Measurements from ENCODE around the gene ASB3. TPM values are rescaled to one million over a fixed set of nuclear protein-coding genes. Genes with fewer than 3 reads are reported as not detected.
"Not testable (repeated sequence)": the region's sequence is repeated elsewhere in the genome, so short reads cannot be mapped to it uniquely, and the experiment has no call there.

Gene ASB3
- total RNA-seq, 1 donor from 2014 or later, result 36.6 TPM

- TF ChIP-seq CTCF (IDR thresholded peaks at IDR 0.05; ENCODE audit: unreplicated experiment), result no peak
- Mint-ChIP-seq H3K4me1 (peaks cover 10% of the 10 kb centered on the region), H3K4me3 (no peak overlapping the region), H3K9me3 (peaks cover 31% of the 10 kb centered on the region), H3K27ac (no peak overlapping the region), H3K27me3 (ENCODE audit: low read depth) (no peaks in the 10 kb centered on the region), H3K36me3 (peaks cover 40% of the 10 kb centered on the region)
- no peak for DNase-seq (ENCODE audit: low spot score in 2 of 2, unreplicated experiment in 2 of 2)
Measured at GRCh38 chr2:53668624-53669026, 118.1 kb downstream of the ASB3 start.

GRCh38 chr2:53667130-53667529, 119.6 kb downstream of the ASB3 start:
- H3K4me1 Mint-ChIP-seq; H3K27ac Mint-ChIP-seq; H3K27me3 Mint-ChIP-seq (ENCODE audit: low read depth); H3K4me3 Mint-ChIP-seq; DNase-seq (ENCODE audit: low spot score in 2 of 2, unreplicated experiment in 2 of 2): not testable (repeated sequence)
- peaks cover 50% of the 10 kb centered on the region for H3K36me3 Mint-ChIP-seq
- H3K9me3 Mint-ChIP-seq, result peaks cover 38% of the 10 kb centered on the region

GRCh38 chr2:53660886-53661285, 125.9 kb downstream of the ASB3 start:
- Mint-ChIP-seq H3K36me3 (peaks cover 33% of the 10 kb centered on the region), H3K27me3 (ENCODE audit: low read depth) (no peaks in the 10 kb centered on the region), H3K27ac (no peak overlapping the region), H3K4me1 (no peaks in the 10 kb centered on the region), H3K9me3 (peaks cover 20% of the 10 kb centered on the region), H3K4me3 (no peak overlapping the region)
- no peak for TF ChIP-seq CTCF (IDR thresholded peaks at IDR 0.05; ENCODE audit: unreplicated experiment)
- no peak for DNase-seq (ENCODE audit: low spot score in 2 of 2, unreplicated experiment in 2 of 2)

- not testable (repeated sequence) for H3K4me1 Mint-ChIP-seq; H3K4me3 Mint-ChIP-seq; H3K9me3 Mint-ChIP-seq; DNase-seq (ENCODE audit: low spot score in 2 of 2, unreplicated experiment in 2 of 2); H3K27me3 Mint-ChIP-seq (ENCODE audit: low read depth); H3K27ac Mint-ChIP-seq
- peaks cover 13% of the 10 kb centered on the region for H3K36me3 Mint-ChIP-seq
Measured at GRCh38 chr2:53658474-53658873, 128.3 kb downstream of the ASB3 start.

- no peak for DNase-seq (ENCODE audit: low spot score in 2 of 2, unreplicated experiment in 2 of 2)
- H3K27me3 Mint-ChIP-seq (ENCODE audit: low read depth), result no peaks in the 10 kb centered on the region
- H3K27ac Mint-ChIP-seq, result no peak overlapping the region
- H3K9me3 Mint-ChIP-seq, result peaks cover 9% of the 10 kb centered on the region
- H3K36me3 Mint-ChIP-seq, result peaks cover 11% of the 10 kb centered on the region
- no peak for TF ChIP-seq CTCF (IDR thresholded peaks at IDR 0.05; ENCODE audit: unreplicated experiment)
- H3K4me1 Mint-ChIP-seq, result no peaks in the 10 kb centered on the region
- H3K4me3 Mint-ChIP-seq, result no peak overlapping the region
Measured at GRCh38 chr2:53655256-53655655, 131.5 kb downstream of the ASB3 start.

- no peak overlapping the region for H3K4me3 Mint-ChIP-seq
- no peak for TF ChIP-seq CTCF (IDR thresholded peaks at IDR 0.05; ENCODE audit: unreplicated experiment)
- H3K4me1 Mint-ChIP-seq, result no peaks in the 10 kb centered on the region
- H3K36me3 Mint-ChIP-seq, result peaks cover 8% of the 10 kb centered on the region
- peaks cover 9% of the 10 kb centered on the region for H3K9me3 Mint-ChIP-seq
- H3K27ac Mint-ChIP-seq, result no peak overlapping the region
- DNase-seq (ENCODE audit: low spot score in 2 of 2, unreplicated experiment in 2 of 2), result no peak
- H3K27me3 Mint-ChIP-seq (ENCODE audit: low read depth), result no peaks in the 10 kb centered on the region
Measured at GRCh38 chr2:53654396-53654795, 132.4 kb downstream of the ASB3 start.

GRCh38 chr2:53652131-53652530, 134.6 kb downstream of the ASB3 start:
- H3K9me3 Mint-ChIP-seq, result peaks cover 9% of the 10 kb centered on the region
- H3K27ac Mint-ChIP-seq, result no peak overlapping the region
- no peak for TF ChIP-seq CTCF (IDR thresholded peaks at IDR 0.05; ENCODE audit: unreplicated experiment)

More at GRCh38 chr2:53652131-53652530, 134.6 kb downstream of the ASB3 start:
- H3K4me3 Mint-ChIP-seq, result no peak overlapping the region
- H3K36me3 Mint-ChIP-seq, result peaks cover 6% of the 10 kb centered on the region
- H3K4me1 Mint-ChIP-seq, result no peaks in the 10 kb centered on the region
- H3K27me3 Mint-ChIP-seq (ENCODE audit: low read depth), result no peaks in the 10 kb centered on the region
- DNase-seq (ENCODE audit: low spot score in 2 of 2, unreplicated experiment in 2 of 2), result no peak

Data from mesothelial cell of epicardium (in vitro differentiated cells).